Astrocyte of the cerebellum (primary cell): ENCODE data around the gene CUBN.

Experiments used
- DNase-seq: peaks from one replicate; pipeline ENCODE4 v3.0.0-alpha.2; 2011; ENCODE audit warnings: low read depth
- H3K4me3 ChIP-seq: 2 replicates; pipeline ENCODE4 v1.5.1; 2011; ENCODE audit warnings: mild to moderate bottlenecking, low read depth, low read length, moderate library complexity
- CTCF ChIP-seq: IDR thresholded peaks from 2 replicates; pipeline ENCODE4 v1.5.1; 2012; ENCODE audit warnings: low read length, low read depth, moderate library complexity, mild to moderate bottlenecking; ENCODE audit errors: missing control alignments
- in situ Hi-C: cut with HindIII; loops from 2 replicates; pipeline ENCODE4 v1.10.0; 2017; ENCODE audit warnings: low sequenced_read_pairs

Gene CUBN

GRCh38 chr10:17062955-17063484, 66.6 kb downstream of the CUBN start:
- no peak overlapping the region for H3K4me3 ChIP-seq
- TF ChIP-seq CTCF = no peak
- in situ Hi-C loops = no loop called here
- DNase-seq = no peak

GRCh38 chr10:17062493-17062892, 67.1 kb downstream of the CUBN start:
- in situ Hi-C loops = no loop called here
- DNase-seq = peak; percentile 77
- no peak for TF ChIP-seq CTCF
- no peak overlapping the region for H3K4me3 ChIP-seq

- in situ Hi-C loops = no loop called here
- no peak overlapping the region for H3K4me3 ChIP-seq
- peak; percentile 79 for DNase-seq
- TF ChIP-seq CTCF = no peak
Observed at GRCh38 chr10:17062009-17062408, 67.6 kb downstream of the CUBN start.

- in situ Hi-C loops = no loop called here
- DNase-seq = no peak
- H3K4me3 ChIP-seq = no peak overlapping the region
- no peak for TF ChIP-seq CTCF
Observed at GRCh38 chr10:17061418-17061817, 68.2 kb downstream of the CUBN start.

- TF ChIP-seq CTCF = no peak
- DNase-seq = no peak
- in situ Hi-C loops = no loop called here
- H3K4me3 ChIP-seq = no peak overlapping the region
Observed at GRCh38 chr10:17060289-17060688, 69.3 kb downstream of the CUBN start.

GRCh38 chr10:17059197-17059688, 70.4 kb downstream of the CUBN start:
- no peak overlapping the region for H3K4me3 ChIP-seq
- DNase-seq = peak; percentile 91
- TF ChIP-seq CTCF = no peak
- in situ Hi-C loops = no loop called here

GRCh38 chr10:17058093-17058492, 71.5 kb downstream of the CUBN start:
- in situ Hi-C loops = no loop called here
- H3K4me3 ChIP-seq = no peak overlapping the region
- no peak for TF ChIP-seq CTCF
- no peak for DNase-seq
